GM18498 (cell line): ENCODE measurements around the gene EN1.
A peak's percentile ranks its signal among the peaks of the same experiment; 100 is the strongest.

Experiments used
- ATAC-seq: cut with Tn5 transposase; IDR thresholded peaks from one replicate; pipeline ENCODE4 v1.9.1; 2021; ENCODE audit warnings: mild to moderate bottlenecking, moderate library complexity; ENCODE audit not compliant: unreplicated experiment

The EN1 gene

GRCh38 chr2:118856330-118856977 lies 9.0 kb upstream of the EN1 start:
- no peak for ATAC-seq

- ATAC-seq, result peak; percentile 89
These were observed 8.2 kb upstream of the EN1 start for GRCh38 chr2:118855451-118856279.

GRCh38 chr2:118854507-118855345 lies 7.3 kb upstream of the EN1 start:
- ATAC-seq, result no peak

DNA sequence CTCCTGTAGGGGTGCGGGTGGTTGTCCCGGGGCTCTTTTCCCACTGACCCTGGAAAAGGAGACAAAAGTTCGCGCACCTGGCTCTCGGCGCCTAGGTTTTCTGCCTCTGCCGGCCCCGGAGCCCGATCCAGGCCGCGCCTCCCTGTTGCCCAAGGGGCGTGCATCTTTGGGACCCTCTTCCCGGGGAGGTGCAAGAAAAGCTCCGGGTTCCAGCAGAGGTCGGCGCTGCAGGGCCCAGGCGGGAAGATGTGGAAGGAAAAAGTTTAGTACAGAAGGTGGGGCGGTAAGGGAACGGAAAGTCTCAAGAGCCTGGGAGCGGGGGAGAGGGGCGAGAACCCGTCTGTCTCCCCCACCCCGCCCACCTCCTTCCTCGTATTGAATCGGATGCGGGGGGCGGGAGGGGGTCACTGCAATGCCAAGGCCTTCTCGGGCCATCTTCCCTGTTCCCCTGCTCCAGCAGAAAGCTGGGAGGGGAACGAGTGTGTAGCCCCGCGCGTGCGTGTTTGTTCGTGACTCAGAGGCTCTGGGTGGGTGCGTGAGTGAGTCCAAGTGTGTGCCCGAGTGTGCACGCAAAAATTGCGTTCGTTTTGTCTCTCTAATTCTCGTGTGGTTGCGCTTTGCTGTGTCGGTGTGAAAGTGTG lies 6.3 kb upstream of the EN1 start:
- no peak for ATAC-seq

DNA sequence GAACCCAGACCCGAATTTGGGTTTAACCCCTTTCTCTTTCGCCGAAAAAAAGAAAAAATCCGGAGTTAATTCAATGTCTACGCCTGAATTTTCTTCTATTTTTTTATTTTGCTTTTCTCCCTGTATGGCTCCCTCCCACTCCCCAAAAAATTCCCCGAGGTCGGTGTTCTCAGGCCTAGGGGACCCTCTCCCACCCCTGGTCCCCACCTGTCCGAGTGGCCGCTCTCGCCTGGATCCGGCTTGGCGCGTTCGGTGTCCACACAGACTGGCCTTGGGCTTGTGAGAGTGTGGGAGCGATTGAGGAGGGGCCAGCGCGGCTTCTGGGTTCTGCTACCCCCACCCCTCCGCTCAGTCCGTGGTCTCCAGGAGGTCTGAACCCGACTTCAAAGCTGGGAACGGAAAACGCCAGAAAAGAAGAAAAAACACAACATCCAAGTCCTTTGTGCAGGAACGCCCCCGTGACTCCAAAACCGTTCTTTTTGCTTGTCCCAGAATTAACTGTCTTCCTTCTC lies 5.7 kb upstream of the EN1 start:
- no peak for ATAC-seq

- no peak for ATAC-seq
These were observed 5.2 kb upstream of the EN1 start for GRCh38 chr2:118852605-118853128.

- no peak for ATAC-seq
These were observed 4.2 kb upstream of the EN1 start for GRCh38 chr2:118851650-118852049.

DNA sequence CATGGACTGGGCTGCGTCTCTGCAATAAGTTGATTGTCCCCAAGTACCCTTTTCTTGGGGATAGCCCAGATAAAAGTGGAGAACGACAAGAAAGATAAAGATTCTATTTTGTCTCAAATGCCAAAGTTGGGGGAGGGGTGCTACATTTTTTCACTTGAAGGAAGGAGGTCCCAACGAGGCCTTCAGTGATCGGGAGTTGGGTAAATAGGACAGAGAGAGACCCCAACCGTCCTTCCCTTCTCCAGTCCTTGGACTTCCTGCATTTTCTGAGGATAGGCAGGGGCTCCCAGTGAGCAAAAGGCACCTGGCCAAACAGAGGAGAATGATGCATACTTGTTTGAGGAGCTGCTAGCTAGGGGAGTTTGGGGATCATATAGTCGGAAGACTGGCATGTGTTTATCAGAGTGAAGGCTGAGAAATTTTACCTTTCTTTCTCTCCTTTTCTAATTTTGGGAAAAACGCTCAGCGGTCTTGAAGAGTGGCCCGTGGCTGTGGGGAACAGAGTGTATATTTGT lies 3.5 kb upstream of the EN1 start:
- ATAC-seq, result no peak

- no peak for ATAC-seq
These were observed 2.9 kb upstream of the EN1 start for GRCh38 chr2:118850168-118850900.

- no peak for ATAC-seq
These were observed 2.0 kb upstream of the EN1 start for GRCh38 chr2:118849226-118850167.

GRCh38 chr2:118848381-118849225 lies 1.2 kb upstream of the EN1 start:
- ATAC-seq, result no peak

DNA sequence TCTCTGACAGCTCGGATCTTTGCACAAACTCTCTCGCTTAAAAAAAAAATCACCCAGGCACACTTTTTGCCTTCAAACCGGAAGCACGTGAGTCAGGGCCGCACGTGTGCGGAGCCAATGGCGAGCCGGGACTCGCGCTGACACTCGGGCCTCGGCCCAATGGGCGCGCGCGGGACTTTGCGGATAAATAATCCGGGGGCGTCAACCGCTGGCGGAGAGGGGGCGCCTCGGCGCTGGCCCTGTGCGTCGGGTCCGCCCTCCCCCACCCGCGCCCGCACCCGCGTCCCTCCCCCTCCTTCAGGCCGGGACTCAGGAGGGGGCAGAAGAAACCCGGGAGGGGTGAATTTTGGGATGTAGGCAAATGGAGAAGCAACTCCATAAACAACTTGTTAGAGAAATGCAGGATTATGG lies 319 bp upstream of the EN1 start:
- no peak for ATAC-seq

DNA sequence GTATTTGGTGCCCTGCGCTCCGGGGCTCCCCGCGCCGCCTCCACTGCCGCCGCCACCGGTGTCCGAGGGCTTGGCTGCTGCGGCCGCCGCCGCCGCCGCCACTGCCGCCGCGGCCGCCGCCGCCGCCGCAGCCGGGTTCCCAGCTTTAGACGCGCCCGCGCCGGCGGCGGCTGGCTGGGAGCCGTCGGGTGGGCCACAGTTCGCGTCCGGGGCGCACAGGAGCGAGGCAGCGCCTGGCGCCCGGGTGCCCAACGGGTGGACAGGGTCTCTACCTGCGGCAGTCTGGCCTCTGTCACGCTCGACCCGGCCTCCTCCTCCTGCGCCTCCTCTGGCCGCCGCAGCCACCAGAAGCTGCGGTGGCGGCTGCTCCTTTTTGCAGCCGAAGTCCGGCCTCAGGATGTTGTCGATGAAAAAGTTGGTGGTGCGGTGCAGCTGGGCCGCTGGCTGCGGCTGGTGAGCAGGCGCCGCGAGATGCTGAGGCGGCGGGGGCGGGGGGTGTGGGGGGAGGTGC lies 951 bp downstream of the EN1 start:
- ATAC-seq, result no peak

- ATAC-seq, result no peak
These were observed 1.7 kb downstream of the EN1 start for GRCh38 chr2:118845522-118846441.

DNA sequence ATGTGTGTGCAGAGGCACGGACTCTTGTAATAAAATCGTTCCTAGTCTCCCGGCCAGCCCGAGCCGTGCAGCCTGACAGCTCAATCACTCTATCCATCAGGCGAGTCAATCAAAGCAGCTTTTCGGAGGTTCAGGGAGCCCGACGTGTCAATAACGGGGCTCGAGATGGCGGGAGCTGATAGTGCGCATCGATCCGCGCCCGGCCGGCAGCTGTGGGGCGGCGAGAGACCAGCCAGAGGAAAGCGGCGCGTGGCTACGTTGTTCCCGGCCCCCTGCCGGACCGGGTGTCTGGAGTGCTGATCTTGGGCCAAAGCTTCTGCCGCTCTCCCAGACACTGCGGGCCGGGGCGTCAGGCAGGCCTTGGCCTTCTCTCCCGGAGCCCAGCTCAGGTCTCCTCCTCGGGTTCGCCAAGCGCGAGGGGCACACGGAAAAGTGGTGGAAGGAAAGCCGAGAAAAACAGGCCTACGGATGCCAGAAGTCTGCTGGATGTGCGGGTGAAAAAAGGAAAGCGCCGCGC lies 2.4 kb downstream of the EN1 start:
- no peak for ATAC-seq
